DND-41 (cell line): ENCODE data around the gene PSD2.

Experiments used
- ATAC-seq: fragments of 200-7000 bp; cut with Tn5 transposase; 3 replicates; pipeline ENCODE4 v1.9.1; 2021; ENCODE audit warnings: low read depth; ENCODE audit not compliant: insufficient read depth
- DNase-seq: peaks from one replicate; pipeline ENCODE4 v3.0.0-alpha.2; 2020
- H2AFZ ChIP-seq: 2 replicates; pipeline ENCODE4 v1.6.0; 2012; ENCODE audit warnings: low read depth, low read length
- H3K27ac ChIP-seq: 2 replicates; pipeline ENCODE4 v1.5.1; 2012; ENCODE audit warnings: low read length, inconsistent platforms
- H3K27me3 ChIP-seq: fragments of 200-600 bp; sonication (generic); 2 replicates; pipeline ENCODE4 v1.6.0; 2012; ENCODE audit warnings: low read length, mild to moderate bottlenecking, inconsistent platforms; ENCODE audit not compliant: insufficient read depth, poor library complexity
- H3K36me3 ChIP-seq: 2 replicates; pipeline ENCODE4 v1.5.1; 2012; ENCODE audit warnings: low read length, inconsistent platforms; ENCODE audit not compliant: insufficient read depth
- H3K4me1 ChIP-seq: 2 replicates; pipeline ENCODE4 v1.5.1; 2012; ENCODE audit warnings: mild to moderate bottlenecking, low read length; ENCODE audit not compliant: insufficient read depth
- H3K4me2 ChIP-seq: 2 replicates; pipeline ENCODE4 v1.6.0; 2012; ENCODE audit warnings: mild to moderate bottlenecking, moderate library complexity, low read length, inconsistent platforms; ENCODE audit not compliant: insufficient read depth
- H3K4me3 ChIP-seq, 2 experiments: fragments of 200-600 bp in 1 of 2; shearing (Covaris generic) in 1 of 2; 2 replicates each; pipeline ENCODE4 v1.5.1; 2012 to 2016; ENCODE audit warnings: inconsistent platforms in 2 of 2, low read length in 2 of 2, mild to moderate bottlenecking in 2 of 2, low read depth in 1 of 2, moderate library complexity in 1 of 2
- H3K79me2 ChIP-seq: 2 replicates; pipeline ENCODE4 v1.6.0; 2012; ENCODE audit warnings: low read length, inconsistent platforms; ENCODE audit not compliant: insufficient read depth
- H3K9ac ChIP-seq: 2 replicates; pipeline ENCODE4 v1.6.0; 2012; ENCODE audit warnings: low read depth, mild to moderate bottlenecking, inconsistent platforms, low read length, moderate library complexity
- H3K9me3 ChIP-seq: 2 replicates; pipeline ENCODE4 v1.5.1; 2012; ENCODE audit warnings: low read length, moderate library complexity, mild to moderate bottlenecking, inconsistent platforms; ENCODE audit not compliant: insufficient read depth, severe bottlenecking
- H4K20me1 ChIP-seq: 2 replicates; pipeline ENCODE4 v1.6.0; 2012; ENCODE audit warnings: low read length; ENCODE audit not compliant: insufficient read depth
- CTCF ChIP-seq: IDR thresholded peaks from 2 replicates; pipeline ENCODE4 v1.5.1; 2012; ENCODE audit warnings: borderline replicate concordance, low read length, moderate library complexity, mild to moderate bottlenecking; ENCODE audit not compliant: poor library complexity, severe bottlenecking; ENCODE audit errors: extremely low read depth
- EZH2 ChIP-seq: IDR thresholded peaks from 3 replicates; pipeline ENCODE4 v1.6.1; 2012; ENCODE audit warnings: borderline replicate concordance, low read depth, mild to moderate bottlenecking, moderate library complexity, low read length, inconsistent platforms; ENCODE audit not compliant: severe bottlenecking

The PSD2 gene

GRCh38 chr5:139861889-139862207, 66.2 kb downstream of the PSD2 start:
- Histone ChIP-seq H3K9ac (no peak overlapping the region), H3K27me3 (peaks cover 25% of the 10 kb centered on the region), H3K4me3 (no peak overlapping the region), H3K9me3 (no peaks in the 10 kb centered on the region), H3K36me3 (no peaks in the 10 kb centered on the region), H2AFZ (no peak overlapping the region), H3K79me2 (no peaks in the 10 kb centered on the region), H4K20me1 (no peaks in the 10 kb centered on the region; the same call in 1 of the 2 replicates), H3K4me2 (no peak overlapping the region), H3K27ac (no peak overlapping the region), H3K4me1 (no peaks in the 10 kb centered on the region)
- TF ChIP-seq EZH2 (no peak), CTCF (no peak)
- DNase-seq: no peak
- ATAC-seq: no peak

- H4K20me1 ChIP-seq: no peaks in the 10 kb centered on the region; the same call in 1 of the 2 replicates
- H3K36me3 ChIP-seq: no peaks in the 10 kb centered on the region
- DNase-seq (no peak), ATAC-seq (no peak)
- no peak overlapping the region for H3K4me3 ChIP-seq
- no peak overlapping the region for H2AFZ ChIP-seq
- H3K4me1 ChIP-seq: no peaks in the 10 kb centered on the region
- H3K4me2 ChIP-seq: no peak overlapping the region
- H3K27me3 ChIP-seq: peaks cover 20% of the 10 kb centered on the region
- H3K9ac ChIP-seq: no peak overlapping the region
- no peaks in the 10 kb centered on the region for H3K9me3 ChIP-seq
- H3K79me2 ChIP-seq: no peaks in the 10 kb centered on the region
- TF ChIP-seq EZH2 (no peak), CTCF (no peak)
- no peak overlapping the region for H3K27ac ChIP-seq
Measured at GRCh38 chr5:139862313-139862712, 66.7 kb downstream of the PSD2 start.

- Histone ChIP-seq H3K27me3 (peaks cover 17% of the 10 kb centered on the region), H2AFZ (no peak overlapping the region), H3K4me2 (no peak overlapping the region), H3K27ac (no peak overlapping the region), H3K9me3 (no peaks in the 10 kb centered on the region), H4K20me1 (no peaks in the 10 kb centered on the region; the same call in 1 of the 2 replicates), H3K4me1 (no peaks in the 10 kb centered on the region), H3K9ac (no peak overlapping the region), H3K36me3 (no peaks in the 10 kb centered on the region), H3K79me2 (no peaks in the 10 kb centered on the region), H3K4me3 (no peak overlapping the region)
- DNase-seq (no peak), ATAC-seq (no peak)
- TF ChIP-seq CTCF (peak; percentile 26), EZH2 (no peak)
Measured at GRCh38 chr5:139862803-139863202, 67.2 kb downstream of the PSD2 start.

GRCh38 chr5:139863361-139863760, 67.8 kb downstream of the PSD2 start:
- no peak for ATAC-seq
- Histone ChIP-seq H3K36me3 (no peaks in the 10 kb centered on the region), H3K79me2 (no peaks in the 10 kb centered on the region), H3K4me3 (no peak overlapping the region), H3K4me1 (no peaks in the 10 kb centered on the region), H2AFZ (no peak overlapping the region), H3K9ac (no peak overlapping the region), H3K4me2 (no peak overlapping the region), H3K27me3 (peaks cover 16% of the 10 kb centered on the region), H4K20me1 (no peaks in the 10 kb centered on the region; the same call in 1 of the 2 replicates), H3K9me3 (no peaks in the 10 kb centered on the region), H3K27ac (no peak overlapping the region)
- DNase-seq: no peak
- TF ChIP-seq EZH2: no peak
